ENCODE results near the gene C1orf116.

DNA sequence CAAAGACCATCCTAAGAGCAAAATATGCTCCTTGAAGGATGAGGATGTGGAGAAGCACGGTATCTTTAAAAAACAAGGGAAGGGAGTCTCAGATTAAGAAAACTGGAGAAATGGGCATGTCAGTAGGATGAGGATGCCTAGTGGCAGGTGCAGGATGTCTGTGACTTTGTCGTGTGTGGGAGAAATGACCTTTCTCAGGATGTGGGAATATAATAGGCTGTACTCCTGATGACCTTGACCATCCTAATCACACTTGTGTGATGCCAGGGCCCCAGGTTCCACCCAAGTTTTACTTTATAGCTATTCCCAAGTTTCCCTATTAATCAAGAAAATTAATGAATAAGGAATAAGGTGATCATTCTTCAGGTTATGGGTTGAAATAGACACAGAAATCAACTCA is 12.9 kb downstream of the C1orf116 start:
- TF ChIP-seq POLR2AphosphoS5 (IDR thresholded peaks at IDR 0.05): no peak
- TF ChIP-seq, protein P1, sequence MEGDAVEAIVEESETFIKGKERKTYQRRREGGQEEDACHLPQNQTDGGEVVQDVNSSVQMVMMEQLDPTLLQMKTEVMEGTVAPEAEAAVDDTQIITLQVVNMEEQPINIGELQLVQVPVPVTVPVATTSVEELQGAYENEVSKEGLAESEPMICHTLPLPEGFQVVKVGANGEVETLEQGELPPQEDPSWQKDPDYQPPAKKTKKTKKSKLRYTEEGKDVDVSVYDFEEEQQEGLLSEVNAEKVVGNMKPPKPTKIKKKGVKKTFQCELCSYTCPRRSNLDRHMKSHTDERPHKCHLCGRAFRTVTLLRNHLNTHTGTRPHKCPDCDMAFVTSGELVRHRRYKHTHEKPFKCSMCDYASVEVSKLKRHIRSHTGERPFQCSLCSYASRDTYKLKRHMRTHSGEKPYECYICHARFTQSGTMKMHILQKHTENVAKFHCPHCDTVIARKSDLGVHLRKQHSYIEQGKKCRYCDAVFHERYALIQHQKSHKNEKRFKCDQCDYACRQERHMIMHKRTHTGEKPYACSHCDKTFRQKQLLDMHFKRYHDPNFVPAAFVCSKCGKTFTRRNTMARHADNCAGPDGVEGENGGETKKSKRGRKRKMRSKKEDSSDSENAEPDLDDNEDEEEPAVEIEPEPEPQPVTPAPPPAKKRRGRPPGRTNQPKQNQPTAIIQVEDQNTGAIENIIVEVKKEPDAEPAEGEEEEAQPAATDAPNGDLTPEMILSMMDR (IDR thresholded peaks at IDR 0.05): no peak

All from stomach (tissue), 4 donors.